Lower leg skin (tissue), 3 donors: Measurements from ENCODE around the gene SLC27A6.

Experiments used
- CTCF ChIP-seq, 3 donors: fragments of 450-650 bp; IDR thresholded peaks; one replicate each; pipeline ENCODE4 v1.5.1; 2016; ENCODE audit warnings: antibody characterized with exemption in 3 of 3, mild to moderate bottlenecking in 3 of 3, moderate library complexity in 2 of 3
- POLR2A ChIP-seq, 2 donors: fragments of 450-650 bp; IDR thresholded peaks; one replicate each; pipeline ENCODE4 v1.6.1; 2016 to 2017; ENCODE audit warnings: antibody characterized with exemption in 2 of 2, mild to moderate bottlenecking in 1 of 2, moderate library complexity in 1 of 2

- TF ChIP-seq CTCF (IDR thresholded peaks at IDR 0.05) (no peak), POLR2A (IDR thresholded peaks at IDR 0.05) (no peak)
Measured at GRCh38 chr5:129051283-129051682, 86.0 kb downstream of the SLC27A6 start.
